Mononuclear cell (primary cell): ENCODE results near the gene REXO1. TPM values are rescaled to one million over a fixed set of nuclear protein-coding genes. Genes with fewer than 3 reads are reported as not detected.
A peak's percentile ranks its signal among the peaks of the same experiment; 100 is the strongest.

Experiments
- H3K27me3 ChIP-seq: 2 replicates; pipeline ENCODE4 v1.6.0; 2011; ENCODE audit warnings: low read length, control low read depth; ENCODE audit not compliant: insufficient read depth
- H3K4me1 ChIP-seq: 2 replicates; pipeline ENCODE4 v1.5.1; 2011; ENCODE audit warnings: mild to moderate bottlenecking, low read length, control low read depth; ENCODE audit not compliant: insufficient read depth
- H3K4me3 ChIP-seq: 2 replicates; pipeline ENCODE4 v1.5.1; 2011; ENCODE audit warnings: mild to moderate bottlenecking, low read length, moderate library complexity
- H3K9me3 ChIP-seq: 2 replicates; pipeline ENCODE4 v1.5.1; 2011; ENCODE audit warnings: low read depth, mild to moderate bottlenecking, control low read depth, low read length
- total RNA-seq: library from RNA; depleted of rRNA; stranded (reverse); fragments of >200 nt; gene quantifications from one replicate; pipeline ENCODE4 v1.2.3, GENCODE V29; 2012

REXO1 gene
- total RNA-seq, 1 donor = 66.2 TPM

DNA sequence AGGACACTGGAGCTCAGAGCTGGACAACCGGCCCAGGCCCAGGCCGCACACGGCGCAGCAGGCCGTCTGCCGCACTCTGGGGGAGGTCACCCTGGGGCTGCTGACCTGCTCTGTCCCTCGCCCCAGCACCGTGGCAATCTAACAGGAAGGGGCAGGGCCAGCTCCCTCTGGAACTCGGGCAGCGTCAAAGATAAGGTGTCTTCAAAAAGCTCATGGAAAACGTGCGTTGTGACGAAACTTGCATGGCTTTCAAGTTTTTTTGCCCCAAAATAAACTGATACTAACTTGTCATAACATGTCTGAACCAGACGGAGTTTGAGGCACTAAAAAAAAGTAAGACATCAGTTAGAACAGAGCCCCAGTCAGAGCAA lies 24.0 kb downstream of the REXO1 start:
- no peaks in the 10 kb centered on the region for H3K27me3 ChIP-seq
- no peaks in the 10 kb centered on the region for H3K9me3 ChIP-seq
- no peak overlapping the region for H3K4me3 ChIP-seq
- no peaks in the 10 kb centered on the region for H3K4me1 ChIP-seq

DNA sequence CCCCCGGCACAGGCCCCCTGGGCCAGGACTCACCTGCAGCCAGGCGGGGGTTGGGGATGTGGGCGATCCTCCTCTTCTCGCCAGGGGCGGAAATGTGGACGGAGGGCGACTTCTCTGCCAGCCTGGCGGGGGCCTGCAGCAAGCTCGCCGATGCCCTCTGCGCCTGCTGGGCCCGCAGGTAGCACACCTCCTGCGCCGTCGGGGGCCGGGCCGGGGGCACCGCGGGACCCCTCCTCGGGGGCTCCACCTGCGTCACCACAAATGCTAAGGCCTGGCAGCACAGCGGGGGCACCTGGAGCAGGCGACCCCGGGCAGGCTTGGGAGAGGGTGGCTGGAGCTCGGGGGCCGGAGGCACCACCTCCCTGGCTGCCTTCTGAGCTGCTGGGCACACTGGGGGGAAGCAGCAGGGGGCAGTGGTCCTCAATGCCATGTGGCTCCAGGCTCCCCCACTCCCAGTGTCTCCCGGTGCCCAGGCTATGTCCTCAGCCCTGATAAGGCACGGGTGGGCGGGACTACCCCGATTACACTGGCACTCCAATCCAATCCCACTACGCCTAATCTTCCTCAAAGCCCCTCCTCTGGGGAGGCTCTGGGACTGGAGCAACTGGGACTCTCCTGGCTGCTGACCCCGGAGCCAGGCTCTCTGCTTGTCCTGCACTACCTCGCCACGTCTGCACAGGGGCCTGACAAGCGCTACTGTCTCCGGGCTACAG lies 24.6 kb downstream of the REXO1 start:
- no peaks in the 10 kb centered on the region for H3K27me3 ChIP-seq
- H3K4me3 ChIP-seq = no peak overlapping the region
- no peaks in the 10 kb centered on the region for H3K4me1 ChIP-seq

DNA sequence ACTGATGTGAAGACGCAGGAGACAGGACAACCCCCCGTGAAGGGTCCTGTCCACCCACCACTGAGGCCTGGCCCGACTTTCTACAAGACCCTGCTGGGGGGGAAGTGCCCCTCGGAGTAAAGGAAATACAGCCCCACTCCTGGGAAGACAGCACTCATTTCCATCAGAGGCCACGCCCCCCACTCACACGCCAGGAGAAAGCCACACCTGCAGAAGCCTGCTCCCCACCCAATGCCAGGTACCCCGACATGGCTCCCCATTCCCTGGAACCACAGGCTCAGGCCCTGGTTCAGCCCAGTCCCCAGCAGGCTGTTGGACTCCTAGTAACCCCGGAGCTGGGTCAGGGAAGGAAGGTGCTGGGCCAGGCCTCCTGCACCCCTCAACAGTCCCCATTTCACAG lies 25.3 kb downstream of the REXO1 start:
- Histone ChIP-seq H3K4me1 (no peaks in the 10 kb centered on the region), H3K27me3 (no peaks in the 10 kb centered on the region), H3K9me3 (no peaks in the 10 kb centered on the region), H3K4me3 (no peak overlapping the region)

More for the DNA sequence above, 24.6 kb downstream of the REXO1 start:
- no peaks in the 10 kb centered on the region for H3K9me3 ChIP-seq

DNA sequence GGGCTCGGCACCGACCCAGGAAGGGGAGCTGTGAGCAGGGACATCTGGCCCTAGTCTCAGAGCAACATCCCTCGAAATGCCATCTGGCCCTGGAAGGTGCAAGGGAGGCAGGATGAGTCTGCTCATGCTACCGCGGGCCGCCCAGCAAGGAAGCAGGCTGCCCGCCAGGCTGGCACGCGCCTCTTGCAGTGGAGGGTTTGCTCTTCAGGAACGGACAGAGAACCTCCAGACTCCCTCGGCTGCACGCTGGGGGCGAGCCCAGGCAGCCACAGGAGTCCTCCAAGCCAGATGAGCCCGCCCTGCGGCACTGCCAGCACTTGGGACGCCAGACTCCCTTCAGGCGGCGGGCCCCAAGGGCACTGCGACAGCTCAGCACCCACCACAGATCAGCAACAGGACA lies 26.1 kb downstream of the REXO1 start:
- Histone ChIP-seq H3K4me1 (no peaks in the 10 kb centered on the region), H3K4me3 (no peak overlapping the region), H3K9me3 (no peaks in the 10 kb centered on the region)

DNA sequence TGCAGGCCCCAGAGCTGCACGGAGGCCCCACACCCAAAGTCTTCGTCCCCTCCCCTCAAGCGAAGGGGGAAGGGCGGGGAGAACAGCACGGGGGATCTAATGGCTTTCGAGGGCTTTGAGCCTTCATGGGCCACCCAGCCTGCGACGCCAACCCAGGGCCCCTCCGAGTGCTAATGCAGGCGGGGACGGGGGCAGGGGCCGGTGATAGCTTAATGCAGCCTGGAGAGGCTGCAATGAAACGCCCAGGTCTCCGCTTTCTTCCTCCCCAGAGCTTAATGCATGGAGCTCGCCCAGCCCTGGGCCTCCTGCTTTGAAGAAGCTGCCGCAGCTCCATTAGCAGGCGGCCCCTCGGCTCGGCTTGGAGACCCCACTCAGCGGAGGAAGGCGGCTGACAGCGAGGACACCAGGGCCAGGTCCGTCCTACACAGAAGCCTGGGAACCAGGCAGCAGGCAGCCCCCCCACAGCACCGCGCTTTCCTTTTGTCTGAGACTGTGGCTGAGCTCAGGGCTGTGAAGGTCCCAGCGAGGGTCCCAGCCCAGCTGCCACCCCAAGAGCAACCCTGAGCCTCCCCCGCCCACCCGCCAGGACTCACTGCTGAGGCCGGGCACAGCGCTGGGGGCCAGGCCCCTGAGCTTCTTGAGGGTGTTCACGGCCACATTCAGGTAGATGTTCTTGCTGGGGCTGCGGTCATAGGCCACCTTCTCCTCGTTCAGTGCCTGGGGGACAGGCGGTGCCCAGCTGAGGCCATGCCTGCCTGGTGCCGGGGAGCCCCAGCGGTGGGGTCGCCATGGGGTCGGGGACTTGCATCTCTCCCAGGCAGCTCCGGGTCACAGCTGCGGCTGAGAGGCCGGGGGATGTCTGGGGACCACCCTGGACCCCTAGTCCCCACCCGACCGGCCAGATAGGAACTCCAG lies 28.7 kb downstream of the REXO1 start:
- Histone ChIP-seq H3K27me3 (no peaks in the 10 kb centered on the region), H3K4me1 (no peaks in the 10 kb centered on the region), H3K9me3 (no peaks in the 10 kb centered on the region), H3K4me3 (no peak overlapping the region)

More for the DNA sequence above, 26.1 kb downstream of the REXO1 start:
- no peaks in the 10 kb centered on the region for H3K27me3 ChIP-seq

DNA sequence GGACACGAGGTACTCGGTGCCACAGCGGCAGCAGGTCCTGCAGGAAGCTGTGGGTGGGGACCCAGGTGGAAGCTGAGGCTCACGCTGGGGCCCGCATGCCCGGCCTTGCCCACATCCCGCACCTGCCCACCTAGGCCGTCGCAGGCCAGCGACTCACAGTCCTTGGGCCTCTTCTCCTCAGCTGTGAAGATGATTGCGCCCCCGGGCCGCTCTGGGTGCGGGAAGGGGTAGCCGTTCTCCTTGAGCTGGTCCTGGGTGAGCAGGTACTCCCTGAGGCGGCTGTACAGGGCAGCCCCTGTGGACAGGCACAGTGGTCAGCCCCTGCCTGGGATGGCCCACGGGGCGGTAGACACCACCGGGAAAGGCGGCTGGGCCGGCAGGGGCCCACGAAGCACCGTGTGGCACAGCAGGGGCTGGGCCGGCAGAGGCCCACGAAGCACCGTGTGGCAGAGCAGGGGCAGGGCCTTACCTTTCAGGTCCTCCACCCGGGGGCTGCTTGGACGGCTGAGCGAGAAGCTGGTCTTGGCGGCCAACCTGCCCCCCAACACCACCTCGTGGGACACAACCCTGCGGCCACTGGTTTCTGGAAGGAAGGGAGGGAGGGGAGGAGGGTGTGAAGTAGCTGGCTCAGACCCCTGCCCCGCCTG lies 29.6 kb downstream of the REXO1 start:
- Histone ChIP-seq H3K9me3 (no peaks in the 10 kb centered on the region), H3K4me3 (no peak overlapping the region), H3K4me1 (peaks cover 2% of the 10 kb centered on the region), H3K27me3 (no peaks in the 10 kb centered on the region)

DNA sequence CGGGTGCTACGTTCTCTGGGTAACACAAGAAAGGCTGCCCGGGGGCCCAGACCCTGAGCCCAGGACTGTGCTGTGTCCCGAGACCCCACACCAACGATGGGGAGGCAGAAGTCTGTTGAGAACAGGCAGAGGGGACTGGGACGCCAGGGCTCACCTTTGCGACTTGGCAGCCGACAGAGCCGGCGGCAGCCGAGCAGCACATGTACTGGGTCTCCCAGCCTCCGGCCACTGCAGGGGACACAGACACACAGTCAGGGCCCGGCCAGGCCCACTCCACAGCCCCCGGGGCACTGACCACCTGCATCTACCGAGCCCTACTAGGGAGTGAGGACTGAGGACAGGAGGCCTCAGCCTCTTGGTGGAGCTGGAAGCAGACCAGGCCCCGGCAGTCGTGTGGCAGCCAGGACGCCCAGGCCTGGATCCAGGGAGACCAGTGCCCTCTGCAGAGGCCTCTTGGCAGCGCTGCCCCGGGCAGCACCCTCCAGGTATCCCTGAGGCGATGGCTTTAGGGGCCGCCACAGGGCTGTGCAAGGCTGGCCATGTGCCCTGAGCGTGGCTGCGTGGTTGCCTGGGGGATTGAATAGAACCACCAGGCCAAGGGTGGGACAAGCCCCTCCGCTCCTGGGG lies 30.6 kb downstream of the REXO1 start:
- H3K4me1 ChIP-seq = peaks cover 12% of the 10 kb centered on the region

DNA sequence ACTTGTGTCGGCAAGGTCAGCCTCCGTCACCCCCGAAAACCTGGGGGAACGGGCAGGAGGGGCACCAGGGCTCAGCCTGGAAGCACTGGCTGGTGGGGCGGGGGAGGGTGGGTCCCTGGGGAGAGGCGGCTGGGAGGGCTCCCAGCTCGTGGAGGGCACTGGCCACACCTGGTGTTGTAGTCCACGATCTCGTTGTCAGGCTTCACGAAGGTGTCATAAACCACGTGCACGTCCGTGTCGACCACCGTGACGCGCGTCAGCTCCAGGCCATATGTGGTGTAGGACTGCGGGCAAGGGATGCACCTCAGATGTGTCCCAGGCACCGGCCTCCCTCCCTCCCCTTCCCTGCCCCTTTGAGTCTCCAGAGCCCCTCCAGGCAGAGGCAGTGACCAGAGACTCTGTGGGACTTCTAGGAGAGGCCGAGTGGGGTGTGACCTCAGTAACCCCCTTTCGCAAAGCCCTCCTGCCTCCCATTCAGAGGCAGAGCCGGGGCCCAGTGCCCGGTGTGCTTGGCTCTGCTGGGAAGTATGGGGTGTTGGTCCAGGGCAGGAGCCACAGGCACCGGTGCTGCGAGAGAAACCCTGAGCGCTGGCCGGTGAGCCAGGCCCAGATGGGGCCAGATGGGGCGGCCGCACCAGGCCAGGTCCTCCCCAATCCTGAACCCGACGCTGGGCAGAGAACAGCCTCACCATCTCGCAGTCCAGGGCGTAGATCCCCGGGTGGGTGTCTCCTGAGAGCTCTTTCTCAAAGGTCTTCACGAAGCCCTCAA lies 31.6 kb downstream of the REXO1 start:
- no peak overlapping the region for H3K4me3 ChIP-seq
- no peaks in the 10 kb centered on the region for H3K27me3 ChIP-seq
- peaks cover 16% of the 10 kb centered on the region for H3K4me1 ChIP-seq
- H3K9me3 ChIP-seq = no peaks in the 10 kb centered on the region

More for the DNA sequence above, 30.6 kb downstream of the REXO1 start:
- Histone ChIP-seq H3K27me3 (no peaks in the 10 kb centered on the region), H3K4me3 (no peak overlapping the region), H3K9me3 (no peaks in the 10 kb centered on the region)

DNA sequence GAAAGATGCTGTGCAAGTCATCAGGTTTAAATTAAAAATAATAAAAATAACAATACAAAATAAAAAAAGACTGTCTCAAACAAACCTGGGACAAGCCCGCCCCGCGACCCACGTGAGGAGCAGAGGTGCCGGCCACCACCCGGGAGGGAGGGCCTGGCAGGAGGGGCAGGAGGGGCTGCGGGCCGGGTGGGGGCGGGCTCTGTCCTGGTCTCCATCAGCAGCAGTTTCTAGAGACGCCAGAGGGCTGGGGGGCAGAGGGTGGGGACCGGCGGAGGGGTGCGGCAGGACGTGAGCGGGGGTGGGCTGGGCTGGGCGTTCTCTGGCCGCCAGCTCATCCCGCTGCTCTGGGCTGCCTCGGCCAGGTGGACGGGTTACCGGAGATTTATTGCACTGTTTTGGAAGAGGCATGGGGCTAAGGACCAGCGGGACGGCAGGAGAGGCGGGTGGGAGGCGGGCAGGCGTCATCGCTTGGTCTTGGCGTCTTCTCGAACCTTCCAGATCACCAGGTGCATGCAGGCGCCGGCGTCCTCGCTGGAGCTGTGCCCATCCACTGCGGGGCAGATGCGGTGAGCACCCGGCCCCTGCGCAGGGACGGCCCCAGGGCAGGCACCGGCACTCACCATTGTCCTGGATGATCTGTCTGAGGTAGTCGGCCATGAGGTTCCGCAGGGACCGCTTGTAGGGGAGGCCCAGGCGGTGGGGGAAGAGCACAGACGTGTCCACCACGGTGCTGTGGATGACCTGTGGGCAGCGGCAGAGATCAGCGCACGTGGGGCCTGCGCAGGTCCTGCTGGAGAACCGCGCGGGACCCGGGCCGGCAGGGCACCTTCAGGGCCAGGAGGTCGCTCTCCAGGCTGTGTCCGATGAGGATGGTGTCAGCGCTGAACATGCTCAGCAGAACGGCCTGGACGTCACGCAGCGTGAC lies 32.4 kb downstream of the REXO1 start:
- no peaks in the 10 kb centered on the region for H3K9me3 ChIP-seq
- no peak overlapping the region for H3K4me3 ChIP-seq
- peaks cover 21% of the 10 kb centered on the region for H3K4me1 ChIP-seq
- no peaks in the 10 kb centered on the region for H3K27me3 ChIP-seq

DNA sequence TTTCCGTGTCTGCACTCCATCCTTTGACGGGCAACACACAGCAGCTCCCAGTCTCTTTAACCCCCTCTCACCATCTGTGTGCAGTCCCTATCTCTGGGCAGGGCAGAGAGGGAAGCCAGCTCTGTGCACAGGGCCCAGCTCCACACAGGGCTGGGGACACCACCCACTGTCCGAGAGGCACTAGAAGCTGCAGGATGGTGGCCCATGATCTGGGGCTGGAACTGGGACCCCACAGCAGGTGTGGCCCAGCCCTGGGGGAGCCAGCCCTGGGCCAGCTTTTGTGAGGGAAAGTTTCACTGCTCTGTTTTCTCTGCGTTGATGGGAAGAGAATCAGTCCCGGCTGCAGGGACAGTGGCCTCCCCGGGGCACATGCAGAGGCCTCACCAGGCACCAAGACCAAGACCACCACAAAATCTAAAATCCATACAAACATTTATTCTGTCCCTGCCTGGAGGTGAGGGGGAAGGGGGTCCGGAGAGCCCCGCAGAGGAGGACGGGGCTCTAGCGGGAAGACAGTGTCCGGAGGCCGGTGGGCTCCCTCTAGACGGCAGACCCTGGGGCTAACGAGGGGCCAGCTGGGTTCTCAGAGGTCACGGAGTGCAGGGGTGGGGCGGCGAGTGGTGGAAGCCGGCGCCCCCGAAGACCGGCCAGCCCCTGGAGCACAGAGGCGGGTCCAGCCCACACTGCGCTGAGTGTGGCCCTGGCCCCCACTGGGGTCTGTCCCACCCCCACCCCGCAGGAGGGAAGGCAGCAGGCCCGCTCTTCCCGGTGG lies 33.3 kb downstream of the REXO1 start:
- Histone ChIP-seq H3K4me1 (peaks cover 21% of the 10 kb centered on the region), H3K27me3 (no peaks in the 10 kb centered on the region), H3K4me3 (no peak overlapping the region), H3K9me3 (no peaks in the 10 kb centered on the region)

DNA sequence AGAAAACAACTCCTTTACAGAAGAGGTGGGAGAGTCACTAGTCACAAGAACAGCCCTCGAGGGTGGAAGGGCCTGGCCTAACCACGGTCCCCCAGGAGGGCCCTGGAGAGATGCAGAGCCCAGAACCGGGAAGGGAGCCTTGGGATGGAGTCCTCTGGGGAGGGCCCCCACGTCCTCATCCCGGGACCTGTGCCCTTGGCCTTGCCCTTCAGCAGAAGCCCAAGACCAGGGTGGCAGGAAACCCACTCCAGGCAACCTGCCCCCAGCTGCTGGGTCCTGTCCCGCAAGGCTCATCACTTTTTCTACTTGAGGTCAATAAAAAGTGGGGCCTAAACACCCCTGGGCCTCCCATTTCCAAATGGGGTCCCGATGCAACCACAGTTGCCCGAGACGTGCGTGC lies 33.9 kb downstream of the REXO1 start:
- no peaks in the 10 kb centered on the region for H3K9me3 ChIP-seq
- no peak overlapping the region for H3K4me3 ChIP-seq
- peaks cover 21% of the 10 kb centered on the region for H3K4me1 ChIP-seq
- H3K27me3 ChIP-seq = no peaks in the 10 kb centered on the region

DNA sequence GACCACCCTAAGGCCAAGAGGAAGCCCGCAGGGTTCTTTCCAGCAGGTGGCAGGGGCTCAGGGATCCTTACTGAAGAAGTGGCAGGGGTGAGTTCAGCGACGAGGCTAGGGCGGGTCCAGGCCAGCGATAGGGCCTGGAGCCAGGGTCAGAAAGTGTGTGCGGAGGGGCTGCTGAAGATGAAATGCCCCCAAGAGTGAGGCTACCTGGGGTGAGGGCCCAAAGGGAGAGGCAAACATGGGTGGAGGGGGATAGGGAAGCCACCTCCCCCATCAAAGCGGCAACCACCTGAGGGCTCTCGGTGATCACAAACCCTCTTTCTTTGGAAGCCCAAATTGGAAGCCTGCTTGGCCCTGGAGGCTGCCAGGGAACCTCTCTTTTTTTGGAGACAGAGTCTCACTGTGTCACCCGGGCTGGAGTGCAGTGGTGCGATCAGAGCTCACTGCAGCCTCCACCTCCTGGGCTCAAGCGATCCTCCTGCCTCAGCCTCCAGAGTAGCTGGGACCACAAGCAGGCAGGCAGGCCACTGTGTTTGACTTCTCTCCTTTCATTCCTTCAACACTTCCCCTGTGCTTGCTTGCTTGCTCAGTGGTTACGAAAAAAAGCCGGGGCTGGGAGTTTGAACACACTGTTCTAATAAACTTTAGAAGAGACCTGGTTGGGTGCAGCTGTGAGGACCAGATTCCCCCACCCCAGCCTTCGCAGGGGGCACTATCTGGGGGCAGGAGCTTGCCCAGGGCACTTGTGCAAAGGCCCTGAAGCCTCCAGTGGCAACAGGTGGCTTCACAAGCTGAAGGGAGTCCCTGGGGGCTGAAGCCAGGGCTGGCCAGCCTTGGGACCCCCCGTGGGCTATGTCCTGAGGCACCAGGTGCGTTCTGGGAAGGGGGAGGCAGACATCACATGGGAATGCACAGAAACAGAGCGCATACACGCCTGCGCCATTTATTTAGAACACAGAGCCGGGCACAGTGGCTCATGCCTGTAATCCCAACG lies 34.8 kb downstream of the REXO1 start:
- Histone ChIP-seq H3K4me3 (peak overlapping the region; percentile 45), H3K9me3 (no peaks in the 10 kb centered on the region), H3K27me3 (no peaks in the 10 kb centered on the region), H3K4me1 (peaks cover 21% of the 10 kb centered on the region)
